ENCODE results near the gene SCAF1.

Gene SCAF1

DNA sequence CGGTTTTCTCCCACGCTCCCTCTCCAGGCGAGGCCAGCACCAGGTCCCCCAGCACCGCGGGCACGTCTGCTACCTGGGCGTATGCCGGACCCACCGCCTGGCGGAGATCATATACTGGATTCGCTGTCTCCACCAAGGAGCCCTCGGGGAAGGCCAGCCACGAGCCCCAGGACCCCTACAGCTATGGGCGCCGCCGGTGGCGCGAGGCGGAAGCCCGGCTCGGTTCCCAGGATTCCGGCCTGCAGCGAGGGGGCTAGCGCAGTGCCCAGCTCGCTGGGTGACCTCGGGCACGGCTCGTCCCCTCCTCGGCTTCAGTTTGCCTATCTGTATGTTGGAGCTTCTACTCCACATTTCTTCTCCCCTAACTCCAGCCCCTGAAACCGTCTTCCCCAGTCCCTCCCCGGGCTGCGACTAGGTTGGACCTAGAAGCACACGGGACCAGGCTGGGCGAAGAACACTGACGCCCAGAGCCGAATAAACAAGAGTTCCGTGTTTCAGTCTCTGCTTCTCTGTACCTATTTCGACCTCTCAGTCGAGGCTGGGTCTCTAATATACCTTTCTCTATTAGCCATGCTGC is 48.2 kb downstream of the SCAF1 start:
- in situ Hi-C loops (cut with MboI; ENCODE audit: low pct_unique_long_range_greater_than_20kb, low sequenced_read_pairs, unreplicated experiment) = no loop called here
- TF ChIP-seq, protein P1, sequence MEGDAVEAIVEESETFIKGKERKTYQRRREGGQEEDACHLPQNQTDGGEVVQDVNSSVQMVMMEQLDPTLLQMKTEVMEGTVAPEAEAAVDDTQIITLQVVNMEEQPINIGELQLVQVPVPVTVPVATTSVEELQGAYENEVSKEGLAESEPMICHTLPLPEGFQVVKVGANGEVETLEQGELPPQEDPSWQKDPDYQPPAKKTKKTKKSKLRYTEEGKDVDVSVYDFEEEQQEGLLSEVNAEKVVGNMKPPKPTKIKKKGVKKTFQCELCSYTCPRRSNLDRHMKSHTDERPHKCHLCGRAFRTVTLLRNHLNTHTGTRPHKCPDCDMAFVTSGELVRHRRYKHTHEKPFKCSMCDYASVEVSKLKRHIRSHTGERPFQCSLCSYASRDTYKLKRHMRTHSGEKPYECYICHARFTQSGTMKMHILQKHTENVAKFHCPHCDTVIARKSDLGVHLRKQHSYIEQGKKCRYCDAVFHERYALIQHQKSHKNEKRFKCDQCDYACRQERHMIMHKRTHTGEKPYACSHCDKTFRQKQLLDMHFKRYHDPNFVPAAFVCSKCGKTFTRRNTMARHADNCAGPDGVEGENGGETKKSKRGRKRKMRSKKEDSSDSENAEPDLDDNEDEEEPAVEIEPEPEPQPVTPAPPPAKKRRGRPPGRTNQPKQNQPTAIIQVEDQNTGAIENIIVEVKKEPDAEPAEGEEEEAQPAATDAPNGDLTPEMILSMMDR (IDR thresholded peaks at IDR 0.05; ENCODE audit: extremely low read depth, insufficient read depth, missing control alignments) = no peak
- no peak for DNase-seq (ENCODE audit: low spot score)

DNA sequence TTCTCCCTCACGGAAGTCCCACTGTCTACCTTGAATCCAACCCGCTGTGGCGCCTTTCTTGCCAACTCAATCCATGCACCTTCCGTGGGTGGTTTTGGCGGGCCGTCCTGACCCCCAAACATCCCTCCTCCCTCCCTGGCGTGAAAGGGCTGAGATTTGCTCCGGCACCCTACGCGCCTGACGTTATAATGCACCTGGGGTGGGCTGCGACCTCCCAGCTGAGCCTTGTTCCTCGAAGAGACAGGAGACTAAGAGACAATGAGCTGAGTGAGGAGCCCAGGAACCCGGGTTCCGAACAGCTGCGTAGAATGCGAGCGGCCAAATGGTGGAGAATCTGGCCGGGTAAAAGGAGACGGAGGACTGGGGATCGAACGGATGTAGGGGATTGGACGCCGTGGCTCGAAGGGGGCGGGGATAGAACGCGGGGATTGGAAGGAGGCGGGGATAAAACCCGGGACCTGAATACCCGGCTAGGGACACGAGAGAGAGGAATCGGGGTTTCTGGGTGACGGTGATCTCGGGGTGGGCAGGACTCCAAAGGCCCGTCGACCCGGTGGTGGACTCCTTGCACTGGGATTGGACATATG is 48.7 kb downstream of the SCAF1 start, which contains the start of gene CPT1C:
Gene CPT1C (plus strand): TSS at position 461 of the 587 bp plus-strand sequence. CDS start 1,137 bp downstream, outside the sequence.
- DNase-seq (ENCODE audit: low spot score) = peak; percentile 74
- TF ChIP-seq, protein P1 (IDR thresholded peaks at IDR 0.05; ENCODE audit: extremely low read depth, insufficient read depth, missing control alignments) = no peak
- in situ Hi-C loops (cut with MboI; ENCODE audit: low pct_unique_long_range_greater_than_20kb, low sequenced_read_pairs, unreplicated experiment) = no loop called here

DNA sequence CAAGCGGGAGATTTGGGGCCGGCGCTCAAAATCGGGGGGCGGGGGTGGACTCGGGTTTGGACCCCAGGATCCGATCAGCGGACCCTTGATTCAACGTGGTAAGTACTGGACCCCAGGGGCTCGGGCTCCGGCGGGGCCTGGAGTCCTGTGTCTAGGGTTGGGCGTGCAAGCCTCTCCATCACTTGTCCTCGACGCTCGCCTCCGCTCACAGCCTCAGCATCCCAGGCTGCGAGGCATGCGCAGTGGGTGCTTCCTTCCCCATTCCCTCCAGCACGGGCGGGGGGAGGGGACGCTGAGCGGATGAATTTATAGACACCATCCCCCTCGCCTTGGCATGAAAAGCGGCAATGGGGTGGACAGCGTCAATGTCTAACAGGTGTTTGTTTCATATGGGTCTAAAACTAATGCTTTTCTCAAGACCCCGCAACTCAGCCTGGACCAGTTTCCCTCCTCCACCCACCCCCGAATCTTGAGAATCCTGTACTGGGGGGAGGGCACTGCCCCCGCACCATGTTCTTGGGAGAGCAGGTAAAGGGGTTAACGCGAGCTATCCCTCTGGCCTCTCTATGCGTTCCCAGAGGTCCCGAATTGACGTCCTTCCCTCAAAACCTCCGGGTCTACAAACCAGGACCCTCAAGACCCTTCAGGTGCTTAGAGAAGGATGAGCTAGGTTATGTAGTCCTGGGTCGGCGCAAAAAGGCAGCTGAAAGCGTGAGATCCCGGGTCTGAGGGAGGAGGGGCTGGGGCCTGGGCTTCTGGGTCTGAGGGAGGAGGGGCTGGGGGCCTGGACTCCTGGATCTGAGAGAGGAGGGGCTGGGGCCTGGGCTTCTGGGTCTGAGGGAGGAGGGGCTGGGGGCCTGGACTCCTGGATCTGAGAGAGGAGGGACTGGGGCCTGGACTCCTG is 49.5 kb downstream of the SCAF1 start:
- TF ChIP-seq, protein P1 (IDR thresholded peaks at IDR 0.05; ENCODE audit: extremely low read depth, insufficient read depth, missing control alignments) = no peak
- peak; percentile 66 for DNase-seq (ENCODE audit: low spot score)
- in situ Hi-C loops (cut with MboI; ENCODE audit: low pct_unique_long_range_greater_than_20kb, low sequenced_read_pairs, unreplicated experiment) = no loop called here

DNA sequence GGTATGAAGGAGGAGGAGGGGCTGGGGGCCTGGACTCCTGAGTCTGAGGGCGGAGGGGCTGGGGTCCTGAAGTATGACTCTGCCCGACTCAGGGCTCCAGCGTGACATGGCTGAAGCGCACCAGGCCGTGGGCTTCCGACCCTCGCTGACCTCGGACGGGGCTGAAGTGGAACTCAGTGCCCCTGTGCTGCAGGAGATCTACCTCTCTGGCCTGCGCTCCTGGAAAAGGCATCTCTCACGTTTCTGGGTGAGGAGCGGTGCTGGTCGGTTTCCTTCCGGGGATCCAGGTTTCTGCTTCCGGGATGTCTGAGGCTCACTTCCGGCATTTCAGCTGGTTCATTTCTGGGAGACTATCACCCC is 50.1 kb downstream of the SCAF1 start:
- in situ Hi-C loops (cut with MboI; ENCODE audit: low pct_unique_long_range_greater_than_20kb, low sequenced_read_pairs, unreplicated experiment) = no loop called here
- DNase-seq (ENCODE audit: low spot score) = no peak
- TF ChIP-seq, protein P1 (IDR thresholded peaks at IDR 0.05; ENCODE audit: extremely low read depth, insufficient read depth, missing control alignments) = no peak

DNA sequence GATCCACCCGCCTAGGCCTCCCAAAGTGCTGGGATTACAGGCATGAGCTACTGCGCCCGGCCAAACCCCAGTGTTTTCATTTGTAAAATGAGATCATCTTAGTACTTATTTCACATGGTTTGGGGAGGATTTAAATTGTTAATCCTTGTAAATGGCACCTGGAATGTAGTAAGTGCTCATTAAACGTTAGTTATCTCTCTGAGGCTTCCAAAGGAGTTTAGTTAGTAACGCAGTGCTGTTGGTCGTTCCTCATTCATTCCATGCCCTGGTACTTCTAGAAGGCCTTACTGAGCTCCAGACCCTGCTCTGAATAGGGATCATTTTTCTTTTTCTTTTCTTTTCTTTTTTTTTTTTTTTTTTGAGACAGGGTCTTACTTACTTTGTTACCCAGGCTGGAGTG is 54.1 kb downstream of the SCAF1 start:
- in situ Hi-C loops (cut with MboI; ENCODE audit: low pct_unique_long_range_greater_than_20kb, low sequenced_read_pairs, unreplicated experiment) = no loop called here
- no peak for DNase-seq (ENCODE audit: low spot score)
- TF ChIP-seq, protein P1 (IDR thresholded peaks at IDR 0.05; ENCODE audit: extremely low read depth, insufficient read depth, missing control alignments) = no peak

DNA sequence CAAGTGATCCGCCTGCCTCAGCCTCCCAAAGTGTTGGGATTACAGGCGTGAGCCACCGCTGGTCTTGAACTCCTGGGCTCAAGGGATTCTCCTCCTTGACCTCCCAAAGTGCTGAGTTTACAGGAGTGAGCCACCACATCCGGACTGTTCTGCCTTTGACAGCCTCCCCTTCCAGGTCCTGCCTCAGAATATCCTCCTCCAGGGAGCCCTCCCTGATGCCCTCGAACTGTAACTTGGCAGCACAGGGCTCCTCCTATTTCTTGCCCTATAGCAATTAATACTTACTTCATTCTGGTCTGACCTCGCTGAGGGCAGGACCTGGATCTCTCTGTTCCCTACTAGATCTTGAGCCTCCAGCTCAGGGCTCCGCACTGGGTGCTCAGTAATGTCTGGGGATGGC is 54.9 kb downstream of the SCAF1 start:
- DNase-seq (ENCODE audit: low spot score) = no peak
- TF ChIP-seq, protein P1 (IDR thresholded peaks at IDR 0.05; ENCODE audit: extremely low read depth, insufficient read depth, missing control alignments) = no peak
- in situ Hi-C loops (cut with MboI; ENCODE audit: low pct_unique_long_range_greater_than_20kb, low sequenced_read_pairs, unreplicated experiment) = no loop called here

All from GM13977 (cell line).